NCI-H2227 treated with DMSO at 0.1 percent for 48 hours (cell line): Measurements from ENCODE around the gene DOCK4.

ENCODE experiments used
- DNase-seq: peaks from one replicate; lab custom pipeline; 2025; lab: John Stamatoyannopoulos, UW

The DOCK4 gene

DNA sequence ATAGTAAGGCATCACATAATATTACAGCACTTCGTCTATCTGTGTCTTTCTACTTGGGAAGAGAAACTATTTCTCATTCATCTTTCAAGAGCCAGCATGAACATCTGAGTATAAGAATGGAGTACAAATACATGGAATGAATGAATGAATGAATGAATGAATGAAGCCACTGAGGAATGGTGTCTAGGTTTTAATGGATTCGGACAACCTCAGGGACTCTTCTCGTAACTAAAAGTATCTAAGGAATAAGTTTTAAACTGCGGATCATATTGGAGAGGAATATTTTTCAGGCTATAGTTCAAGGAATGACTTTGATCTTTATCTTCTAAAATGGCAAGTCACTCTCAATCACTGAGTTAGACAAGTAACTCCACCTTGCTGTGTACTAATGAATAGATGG, 199.0 kb downstream of the DOCK4 start:
- no peak for DNase-seq

DNA sequence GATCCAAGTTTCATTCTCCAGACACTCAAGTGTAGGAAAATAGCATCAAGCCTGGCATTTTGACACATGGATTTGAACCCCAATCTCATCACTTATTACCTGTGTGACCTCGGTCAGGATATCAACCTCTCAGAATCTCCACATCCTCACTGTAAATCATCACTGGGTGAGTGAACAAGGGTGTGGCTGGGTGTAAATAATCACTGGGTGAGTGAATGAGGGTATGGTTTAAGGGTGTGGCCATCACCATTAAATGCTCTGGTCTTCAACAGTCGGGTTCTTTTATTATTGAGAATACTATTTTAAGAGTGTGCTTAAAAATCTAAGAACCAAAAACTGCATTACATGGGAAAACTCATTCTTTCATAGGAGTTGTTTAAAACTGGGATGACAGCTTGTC, 200.1 kb downstream of the DOCK4 start:
- DNase-seq = no peak

DNA sequence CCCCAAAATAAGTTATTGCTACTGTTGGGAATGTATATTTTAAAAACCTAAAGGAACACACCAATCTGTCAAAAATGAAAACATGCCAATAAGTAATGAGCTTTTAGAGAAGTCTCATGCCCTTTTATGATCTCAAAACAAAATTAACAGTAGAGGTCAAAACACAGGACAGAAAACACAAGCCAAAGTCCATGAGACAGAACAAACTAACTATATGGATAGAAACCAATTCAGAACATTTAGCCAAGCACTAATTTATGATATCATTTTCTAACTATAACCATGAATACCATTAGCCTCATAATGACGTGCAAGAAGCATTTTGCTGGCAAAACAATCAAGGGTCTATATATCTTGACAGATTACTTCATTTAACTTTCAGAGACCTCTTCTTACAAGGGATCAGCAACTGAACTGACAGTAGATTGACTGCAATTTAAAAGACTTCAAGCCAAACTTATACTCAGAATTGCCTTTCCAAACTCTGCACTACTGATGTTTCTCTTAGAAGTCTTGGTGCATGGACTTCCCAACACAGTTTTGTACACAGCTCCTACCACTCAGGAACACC, 200.9 kb downstream of the DOCK4 start:
- DNase-seq = no peak

DNA sequence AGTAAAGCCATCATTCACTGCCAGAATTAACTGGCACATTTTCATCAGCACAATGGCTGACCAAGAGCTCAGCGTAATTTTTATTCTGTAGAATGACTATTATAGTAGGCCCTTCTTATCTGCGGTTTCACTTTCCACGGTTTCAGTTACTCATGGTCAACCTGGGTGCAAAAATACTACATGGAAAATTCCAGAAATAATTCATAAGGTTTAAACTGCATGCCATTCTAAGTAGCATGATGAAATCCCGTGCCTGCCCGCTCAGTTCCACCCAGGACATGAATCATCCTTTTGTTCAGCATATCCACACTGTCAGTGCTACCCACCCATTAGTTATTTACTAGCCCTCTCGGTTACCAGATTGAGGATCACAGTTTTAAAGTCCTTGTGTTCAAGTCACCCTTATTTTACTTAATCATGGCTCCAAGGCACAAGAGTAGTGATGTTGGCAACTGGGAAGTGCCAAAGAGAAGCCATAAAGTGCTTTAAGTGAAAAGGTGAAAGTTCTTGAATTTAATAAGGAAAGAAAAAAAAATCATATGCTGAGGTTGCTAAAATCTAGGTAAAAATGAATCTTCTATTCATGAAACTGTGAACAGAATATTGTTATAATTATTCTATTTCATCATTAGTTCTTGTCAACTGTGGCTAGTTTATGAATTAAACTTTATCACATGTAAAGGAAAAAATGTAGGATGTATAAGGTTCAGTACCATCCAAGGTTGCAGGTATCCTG, 204.9 kb downstream of the DOCK4 start:
- peak; percentile 40 for DNase-seq

DNA sequence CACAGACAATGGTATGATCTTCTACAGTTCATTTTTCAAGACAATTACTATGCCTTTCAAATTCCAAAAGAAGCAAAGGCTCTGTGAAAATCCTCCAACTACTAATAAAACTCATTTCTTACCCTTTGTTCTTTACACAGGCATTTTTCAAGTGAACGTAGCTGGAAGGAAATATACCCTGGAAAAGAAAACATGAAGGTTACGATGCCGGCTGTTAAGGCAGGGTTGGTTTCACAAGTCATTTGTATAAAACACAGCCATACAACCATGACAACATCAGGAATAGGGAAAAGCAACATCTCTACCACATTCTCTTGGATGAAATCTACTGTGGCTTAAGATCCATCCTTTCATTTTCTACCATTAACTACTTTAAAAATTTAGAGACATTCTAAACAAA, 207.9 kb downstream of the DOCK4 start:
- no peak for DNase-seq

DNA sequence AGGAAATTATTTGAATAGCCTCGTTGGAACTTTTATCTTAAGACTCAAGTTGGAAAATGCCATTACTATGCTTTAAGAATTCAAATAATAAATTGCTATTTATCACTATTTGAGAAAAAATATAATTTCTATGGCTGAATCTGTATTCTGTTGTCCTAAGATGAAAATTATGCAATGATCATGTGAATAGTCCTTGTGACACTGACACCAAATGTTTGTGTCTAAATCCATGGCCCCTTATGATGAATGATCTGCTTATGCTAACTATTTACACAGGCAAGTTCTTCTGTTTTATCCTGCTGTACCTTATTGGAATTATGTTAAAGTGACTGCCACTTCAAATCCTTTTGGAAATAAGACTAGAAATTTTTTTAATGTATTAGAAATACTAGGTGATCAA, 208.7 kb downstream of the DOCK4 start:
- DNase-seq = no peak

DNA sequence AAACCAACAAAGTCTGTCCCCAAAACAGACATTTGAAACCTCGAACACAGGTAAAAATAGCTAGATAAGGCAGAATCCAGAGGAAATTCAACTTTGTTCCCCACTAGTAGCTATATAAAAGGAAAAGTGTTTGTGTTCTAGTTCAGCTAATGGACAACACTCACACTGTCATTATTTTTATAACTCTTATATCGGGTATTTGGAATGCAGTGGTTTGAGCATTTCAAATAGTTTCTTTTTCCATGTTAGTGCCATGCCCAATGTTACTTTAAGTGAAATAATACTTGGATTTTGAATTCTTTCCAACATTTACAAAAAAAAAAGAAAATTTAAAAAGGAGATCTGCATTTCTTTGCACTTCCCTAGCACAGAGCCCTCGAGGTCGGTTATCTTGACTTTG, 213.6 kb downstream of the DOCK4 start:
- no peak for DNase-seq

DNA sequence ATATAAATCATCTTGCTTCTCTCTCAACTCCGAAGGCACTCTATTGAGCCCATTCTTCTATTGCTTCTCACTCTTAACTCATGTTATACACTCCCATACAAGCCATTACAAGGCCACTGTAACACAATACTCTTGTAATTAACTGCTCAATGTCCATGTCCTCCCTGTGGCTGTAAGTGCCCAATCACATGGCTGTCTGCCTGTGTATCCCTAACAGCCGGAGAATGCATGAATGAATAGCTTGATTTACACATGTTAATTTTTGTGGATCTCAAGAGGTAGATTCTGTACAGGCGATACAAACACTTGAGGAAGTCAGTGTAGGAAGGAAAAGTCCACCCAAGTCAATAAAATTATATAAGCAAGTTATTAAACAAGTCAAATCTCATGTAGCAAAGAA, 215.6 kb downstream of the DOCK4 start:
- no peak for DNase-seq

DNA sequence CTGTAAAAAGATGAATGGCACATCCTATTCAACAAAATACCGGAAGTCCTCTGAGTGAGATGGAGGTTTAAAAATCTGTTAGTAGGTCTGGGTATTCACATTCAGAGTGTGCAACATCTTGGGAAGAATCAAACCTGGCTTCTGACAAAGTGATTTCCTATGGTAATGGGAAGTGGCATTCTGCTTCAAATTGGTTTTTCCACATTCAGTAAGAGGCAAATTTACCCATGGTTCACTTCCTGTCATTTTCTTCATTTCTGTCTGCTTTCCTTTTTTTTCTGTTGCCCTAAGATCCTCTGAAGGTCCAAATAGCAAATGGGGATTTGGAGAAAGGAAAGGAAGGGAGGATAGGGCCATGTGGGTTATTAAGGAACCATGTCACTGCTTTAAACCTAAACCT, 218.3 kb downstream of the DOCK4 start:
- no peak for DNase-seq

DNA sequence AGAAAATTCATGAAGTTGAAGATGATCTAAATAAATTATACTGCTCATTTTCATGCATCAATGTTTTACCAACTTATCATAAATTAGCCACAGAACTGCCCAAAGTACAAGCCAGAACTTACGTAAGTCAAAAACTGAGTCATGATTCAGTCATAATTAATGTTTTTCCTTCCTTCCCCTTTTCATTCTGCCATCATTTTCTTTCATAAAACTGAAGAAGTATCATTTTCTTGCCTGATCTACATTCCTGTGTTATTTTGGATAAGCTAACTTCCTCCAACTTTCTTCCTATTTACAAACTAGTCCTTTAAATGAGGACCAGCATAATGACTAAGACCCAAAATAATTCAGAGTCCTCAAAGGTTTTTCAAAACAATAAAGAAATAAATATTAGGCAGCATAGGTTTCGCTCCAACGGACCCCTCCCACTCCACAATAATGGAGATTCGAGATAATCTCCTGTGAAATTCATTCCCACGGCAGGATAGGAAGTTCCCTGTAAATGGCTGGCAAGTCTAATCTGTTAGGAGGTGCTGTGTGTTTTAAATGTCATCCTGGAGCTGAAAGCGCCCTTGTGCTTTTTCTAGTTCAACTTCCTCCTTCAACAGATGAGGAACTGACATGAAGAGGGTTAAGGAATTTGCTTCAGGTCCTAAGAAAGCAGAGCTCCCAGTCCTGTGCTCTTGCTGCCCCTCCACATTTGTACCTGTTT, 218.9 kb downstream of the DOCK4 start:
- no peak for DNase-seq

DNA sequence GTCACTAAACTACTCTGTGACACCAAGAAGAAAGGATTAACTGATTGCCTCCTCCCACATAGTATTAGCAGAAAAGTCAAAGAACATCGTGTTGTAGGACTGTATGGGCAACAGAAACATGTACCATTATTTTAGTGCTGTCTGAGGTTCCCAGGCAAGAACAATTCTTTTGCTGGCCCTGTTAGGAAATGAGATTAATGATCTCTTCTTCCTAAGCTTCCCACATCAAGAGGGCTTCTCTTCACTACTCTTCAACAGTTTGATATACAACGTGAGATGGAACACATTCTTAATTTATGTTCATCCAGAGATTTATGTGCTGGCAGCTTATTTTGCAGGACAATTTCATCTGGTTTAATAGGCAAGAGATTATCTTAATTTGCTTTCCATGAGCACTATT, 219.6 kb downstream of the DOCK4 start:
- no peak for DNase-seq

DNA sequence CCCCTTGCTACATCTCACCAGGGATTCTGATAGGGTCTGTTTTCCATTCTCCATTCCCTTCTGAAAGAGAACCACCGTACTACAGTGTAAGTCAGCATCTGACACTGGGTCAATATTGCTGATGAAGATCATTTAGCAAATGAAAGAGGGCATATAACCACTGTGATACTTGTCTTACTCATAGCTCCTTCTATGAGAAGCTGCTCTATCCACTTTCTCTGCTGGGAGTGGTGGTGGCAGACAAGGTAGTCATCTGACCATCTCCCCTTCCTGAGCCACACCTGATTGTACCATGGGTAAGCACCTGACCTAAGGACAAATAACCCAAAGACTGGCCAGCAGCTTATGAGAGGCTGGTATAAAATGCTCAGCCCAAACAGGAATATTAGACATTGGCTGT, 220.4 kb downstream of the DOCK4 start:
- no peak for DNase-seq

DNA sequence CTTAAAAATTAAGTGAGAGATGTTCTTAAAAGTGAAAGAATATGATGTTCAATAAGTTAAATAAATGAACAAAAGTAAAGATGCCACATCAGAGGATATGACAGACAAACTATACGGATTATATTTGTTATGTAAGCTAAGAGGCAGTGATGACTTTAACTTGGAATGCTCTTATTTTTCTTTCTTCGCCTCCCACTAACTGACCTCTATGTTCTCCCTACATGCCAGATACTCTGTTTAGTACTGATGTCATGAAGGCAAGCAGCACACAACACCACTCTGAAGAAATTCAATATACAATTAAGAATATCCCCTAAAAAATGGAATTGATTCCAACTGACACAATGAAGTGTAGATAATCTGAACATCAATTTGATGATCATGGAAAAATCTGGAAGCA, 223.4 kb downstream of the DOCK4 start:
- no peak for DNase-seq

DNA sequence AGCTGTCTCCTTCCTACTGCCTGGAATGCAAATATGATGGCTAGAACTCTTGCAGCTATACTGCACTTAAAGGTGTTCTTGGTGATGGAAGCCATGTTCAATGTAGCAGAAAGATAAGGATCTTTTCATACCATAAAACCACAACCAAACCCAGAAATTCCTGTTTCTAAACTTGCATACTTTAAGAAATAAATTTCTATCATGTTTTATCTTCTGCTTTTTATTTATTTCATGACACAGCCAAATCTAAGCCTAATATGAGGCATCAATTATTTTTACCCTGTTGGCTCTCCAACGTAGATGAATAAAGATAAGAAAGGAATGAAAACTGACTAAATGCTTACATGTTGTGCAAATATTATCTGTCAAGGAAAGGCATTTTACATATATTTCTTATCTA, 224.1 kb downstream of the DOCK4 start:
- no peak for DNase-seq

DNA sequence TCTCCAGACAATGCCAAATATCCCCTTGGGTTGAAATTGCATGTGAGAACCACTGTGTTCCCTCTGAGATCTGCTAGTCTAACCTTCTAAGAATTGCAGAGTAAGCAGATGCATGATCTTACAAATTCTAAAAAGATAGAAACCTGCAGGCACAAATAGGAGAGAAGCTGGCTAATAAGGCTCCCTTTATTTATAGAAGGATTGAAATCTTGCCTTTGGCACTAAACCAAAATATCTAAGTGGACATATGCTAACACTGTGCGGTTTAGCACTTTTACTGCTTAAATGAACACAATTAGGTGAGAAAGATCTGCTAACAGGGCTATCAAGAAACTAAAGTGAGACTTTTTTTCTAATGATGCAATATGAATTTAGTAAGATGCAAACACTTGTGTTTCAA, 225.5 kb downstream of the DOCK4 start:
- no peak for DNase-seq

DNA sequence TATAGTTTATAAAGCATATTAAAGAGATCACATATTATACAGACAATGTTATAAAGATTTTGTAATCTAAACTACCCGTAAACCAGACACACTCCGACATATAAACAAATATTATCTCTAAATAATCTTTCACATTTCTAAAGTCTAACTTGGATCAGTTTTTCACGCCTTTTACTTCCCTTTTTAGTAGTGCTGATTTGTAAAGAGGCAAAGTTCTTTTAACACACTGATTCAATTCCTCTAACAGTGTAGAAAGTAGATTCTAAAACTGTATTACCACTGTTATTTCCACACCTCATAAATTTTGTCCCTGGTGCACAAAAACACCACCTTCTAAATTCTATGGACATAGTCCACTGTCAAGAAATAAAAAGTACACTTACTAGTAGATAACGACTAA, 230.9 kb downstream of the DOCK4 start:
- DNase-seq = no peak

DNA sequence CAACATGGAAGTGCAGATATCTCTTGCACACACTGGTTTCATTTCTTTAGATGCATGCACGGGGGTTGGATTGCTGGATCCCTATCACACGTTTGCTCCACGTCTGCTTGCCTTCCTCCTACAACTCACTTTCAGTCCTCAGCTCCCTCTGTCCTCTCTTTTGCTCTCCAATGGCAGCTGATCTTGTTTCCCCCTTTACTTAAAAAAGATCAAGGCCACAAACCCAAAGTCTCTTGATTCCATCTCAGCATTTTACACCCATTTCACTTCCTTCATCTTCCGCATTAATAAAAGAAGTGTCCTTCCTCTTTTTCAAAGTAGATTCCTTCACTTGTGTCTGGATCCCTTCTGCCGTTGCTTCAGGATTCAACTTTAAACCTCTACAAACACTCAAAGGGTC, 245.2 kb downstream of the DOCK4 start:
- DNase-seq = no peak

DNA sequence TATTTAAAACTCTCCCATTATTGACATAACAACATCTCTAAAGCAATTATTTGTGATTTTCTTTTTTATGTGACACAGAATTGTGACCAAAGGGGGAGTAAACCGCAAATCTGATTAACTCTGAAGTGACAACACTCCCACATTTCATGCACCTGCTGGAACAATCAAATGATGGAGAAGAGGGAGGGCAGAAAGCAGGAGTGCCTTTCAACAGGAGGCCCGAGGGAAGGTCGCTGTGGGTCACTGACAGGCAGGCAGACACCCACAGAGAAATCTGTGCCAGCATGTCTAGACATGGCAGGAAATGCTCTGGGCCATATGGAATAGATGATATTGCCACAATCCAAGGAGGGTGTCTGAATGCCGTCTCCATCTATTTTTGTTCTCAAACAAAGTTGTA, 247.3 kb downstream of the DOCK4 start:
- no peak for DNase-seq

DNA sequence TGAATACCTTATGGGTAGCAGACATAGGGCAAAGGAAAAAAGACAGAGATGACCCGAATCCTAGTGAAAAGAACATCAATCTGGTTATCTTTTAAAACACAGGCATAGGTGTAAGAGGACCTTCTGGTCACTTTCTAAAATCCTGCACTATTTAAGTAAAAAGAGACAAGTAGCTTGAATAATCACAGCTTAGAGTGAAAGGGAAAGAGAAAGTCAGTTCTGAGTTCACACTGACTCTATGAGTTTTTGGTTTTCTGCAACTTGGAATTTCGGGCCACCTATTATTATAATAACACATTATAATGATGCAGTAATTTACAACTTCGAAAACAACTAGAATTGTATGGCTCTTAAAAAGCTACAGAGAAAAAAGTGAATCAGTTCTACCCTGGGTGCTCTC, 247.8 kb downstream of the DOCK4 start:
- no peak for DNase-seq

DNA sequence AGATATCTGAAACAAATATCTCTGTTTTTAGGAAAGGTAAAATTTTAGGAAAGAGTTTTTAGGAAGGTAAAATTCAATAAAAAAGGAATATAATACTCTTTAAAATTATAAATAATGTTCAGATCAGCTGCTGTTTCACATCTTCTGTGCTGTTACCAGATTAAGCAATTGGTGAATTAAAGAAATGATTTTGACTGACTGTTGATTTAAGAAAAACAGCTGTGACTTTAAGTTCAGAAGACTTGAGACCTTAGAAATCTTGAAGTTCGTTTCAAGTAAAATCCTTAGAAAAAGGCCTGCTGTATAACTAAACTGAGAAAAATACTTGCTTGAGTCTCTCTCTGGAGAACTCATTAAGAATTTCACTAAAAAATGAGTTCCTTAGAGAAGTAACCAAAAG, 250.6 kb downstream of the DOCK4 start:
- no peak for DNase-seq

DNA sequence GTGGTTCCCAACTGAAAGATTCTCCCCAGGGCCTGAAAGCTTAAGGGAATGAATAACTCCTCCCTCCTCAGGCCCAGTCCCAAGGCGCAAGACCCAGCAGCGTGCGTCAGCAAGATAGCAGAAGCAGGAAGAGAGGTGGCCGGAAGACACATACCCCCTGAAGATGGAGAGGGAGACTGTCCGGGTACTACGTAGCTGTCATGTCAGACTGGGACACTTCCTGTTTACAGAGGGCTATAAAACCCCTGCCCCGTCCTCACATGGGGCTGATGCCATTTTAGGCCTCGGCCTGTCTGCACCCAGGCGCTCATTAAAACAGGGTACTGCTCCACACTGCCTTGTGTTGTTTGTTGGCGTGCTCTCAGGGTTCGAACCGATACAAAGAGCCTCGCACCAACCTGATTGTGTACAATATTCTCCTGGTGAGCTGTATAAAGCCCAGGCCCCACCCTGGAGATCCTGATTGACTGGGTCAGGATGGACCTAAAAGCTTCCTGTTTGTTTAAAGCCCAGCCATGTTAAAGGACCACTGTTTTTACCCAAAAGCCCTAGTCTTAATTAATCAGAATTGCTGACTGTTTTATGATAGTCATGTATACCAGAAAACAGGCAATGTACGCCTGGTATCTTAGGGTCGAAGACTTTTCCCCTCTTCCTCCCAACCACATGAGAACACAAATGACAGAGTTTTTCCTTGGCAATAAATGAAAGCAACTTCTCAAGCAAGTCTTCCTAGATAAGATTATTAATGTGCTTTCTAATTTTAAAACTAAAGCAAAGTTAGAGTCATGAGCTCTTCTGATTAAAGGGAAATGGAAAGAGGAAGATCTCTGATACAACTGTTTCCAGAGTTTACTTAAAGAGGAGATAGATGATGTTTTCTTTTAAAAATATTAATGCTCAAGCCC, 251.5 kb downstream of the DOCK4 start:
- DNase-seq = no peak

DNA sequence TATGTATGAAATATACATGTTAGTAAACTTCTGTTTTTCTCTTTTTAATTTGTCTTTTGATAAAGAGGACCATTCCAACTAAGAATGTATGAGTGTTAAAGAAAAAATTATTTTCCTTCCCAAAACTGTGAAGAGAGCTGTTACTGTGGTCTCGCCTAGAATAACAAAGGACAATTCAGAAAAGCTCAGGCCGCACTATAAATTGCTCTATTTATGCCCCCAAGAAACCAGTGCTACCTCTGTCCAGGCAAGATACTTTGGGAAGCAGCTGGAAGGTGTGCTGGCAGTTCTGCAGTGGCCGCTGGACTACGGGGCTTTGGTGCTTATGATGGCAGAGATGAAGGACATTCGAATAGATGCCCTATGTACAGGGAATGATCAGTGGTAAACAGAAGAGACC, 252.1 kb downstream of the DOCK4 start:
- no peak for DNase-seq

DNA sequence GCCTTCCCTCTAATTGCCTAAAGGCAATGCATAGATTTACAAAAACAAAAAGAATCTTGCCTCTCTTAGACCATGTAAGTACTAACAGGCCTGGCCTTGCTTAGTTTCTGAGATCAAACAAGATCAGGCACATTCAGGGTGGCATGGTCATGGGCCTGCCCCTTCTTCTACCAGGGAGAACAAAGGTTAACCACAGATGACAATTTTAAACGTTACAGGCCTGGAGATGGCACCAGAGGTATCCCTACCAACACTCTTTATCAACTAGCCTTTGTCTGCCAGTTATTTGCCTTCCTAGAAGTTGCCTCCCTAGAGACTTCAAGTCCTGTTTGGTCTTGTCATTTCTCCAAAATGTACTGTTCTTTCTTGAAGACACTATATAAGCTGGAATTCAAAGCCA, 252.6 kb downstream of the DOCK4 start:
- DNase-seq = no peak
